GM08714 (cell line): ENCODE measurements around the gene COLEC12.
A peak's percentile ranks its signal among the peaks of the same experiment; 100 is the strongest.

Experiments used
- H3K4me3 ChIP-seq: fragments of 200-500 bp; sonication (Bioruptor generic); 2 replicates; pipeline ENCODE4 v1.5.1; 2014; ENCODE audit warnings: mild to moderate bottlenecking, low read length, inconsistent platforms
- ZNF274 ChIP-seq: IDR thresholded peaks from 2 replicates; pipeline ENCODE4 v1.6.1; 2012; ENCODE audit warnings: mild to moderate bottlenecking, low read depth, low read length

COLEC12 gene

GRCh38 chr18:500632-501405 is at the start of gene COLEC12:
Gene COLEC12, minus strand, starts transcription at chr18:500701. Its CDS starts 187 bp downstream, at chr18:500514.
- peak within 1 kb of the TSS; percentile 15; the same call in 1 of the 2 replicates for H3K4me3 ChIP-seq
- TF ChIP-seq ZNF274, result no peak

- no peak overlapping the region for H3K4me3 ChIP-seq
- TF ChIP-seq ZNF274, result no peak
Measured at GRCh38 chr18:549967-550366, 49.5 kb upstream of the COLEC12 start.

GRCh38 chr18:543447-544078 is 43.1 kb upstream of the COLEC12 start:
- no peak for TF ChIP-seq ZNF274
- H3K4me3 ChIP-seq, result no peak overlapping the region

GRCh38 chr18:533995-534601 is 33.6 kb upstream of the COLEC12 start:
- TF ChIP-seq ZNF274, result no peak
- H3K4me3 ChIP-seq, result no peak overlapping the region

- TF ChIP-seq ZNF274, result no peak
Measured at GRCh38 chr18:532632-533031, 32.1 kb upstream of the COLEC12 start.

GRCh38 chr18:532018-532417 is 31.5 kb upstream of the COLEC12 start:
- H3K4me3 ChIP-seq, result no peak overlapping the region
- TF ChIP-seq ZNF274, result no peak

More at GRCh38 chr18:532632-533031, 32.1 kb upstream of the COLEC12 start:
- no peak overlapping the region for H3K4me3 ChIP-seq

- H3K4me3 ChIP-seq, result no peak overlapping the region
- TF ChIP-seq ZNF274, result no peak
Measured at GRCh38 chr18:527146-527545, 26.6 kb upstream of the COLEC12 start.

- no peak for TF ChIP-seq ZNF274
- no peak overlapping the region for H3K4me3 ChIP-seq
Measured at GRCh38 chr18:526681-527080, 26.2 kb upstream of the COLEC12 start.

GRCh38 chr18:525036-525797 is 24.7 kb upstream of the COLEC12 start:
- no peak for TF ChIP-seq ZNF274
- no peak overlapping the region for H3K4me3 ChIP-seq

- no peak for TF ChIP-seq ZNF274
- no peak overlapping the region for H3K4me3 ChIP-seq
Measured at GRCh38 chr18:524466-524865, 24.0 kb upstream of the COLEC12 start.

GRCh38 chr18:523561-523960 is 23.1 kb upstream of the COLEC12 start:
- TF ChIP-seq ZNF274, result no peak

GRCh38 chr18:519019-519879 is 18.7 kb upstream of the COLEC12 start:
- H3K4me3 ChIP-seq, result no peak overlapping the region
- TF ChIP-seq ZNF274, result no peak

More at GRCh38 chr18:523561-523960, 23.1 kb upstream of the COLEC12 start:
- no peak overlapping the region for H3K4me3 ChIP-seq

- H3K4me3 ChIP-seq, result no peak overlapping the region
- TF ChIP-seq ZNF274, result no peak
Measured at GRCh38 chr18:518081-518480, 17.6 kb upstream of the COLEC12 start.

GRCh38 chr18:515838-516237 is 15.3 kb upstream of the COLEC12 start:
- no peak overlapping the region for H3K4me3 ChIP-seq
- TF ChIP-seq ZNF274, result no peak
